A549 (cell line): Measurements from ENCODE around the gene MAP3K15. TPM values are rescaled to one million over a fixed set of nuclear protein-coding genes. Genes with fewer than 3 reads are reported as not detected.

Experiments
- ATAC-seq, 2 experiments: fragments of 200-7000 bp in 1 of 2; fragments of >200 bp in 1 of 2; cut with Nextera tagmentation in 1 of 2; cut with Tn5 transposase in 1 of 2; 3 replicates each; pipeline versions ENCODE4 v1.8.0 to v1.9.1; 2018 to 2020; ENCODE audit warnings: mild to moderate bottlenecking in 1 of 2, moderate library complexity in 1 of 2
- CTCF ChIA-PET: fragments of 300-600 bp; sonication (Branson Sonifier 250); formaldehyde crosslinking; extraction: SDS; loops from one replicate; lab custom pipeline; 2021; ENCODE audit warnings: antibody characterized with exemption, inconsistent platforms; lab: Yijun Ruan, JAX
- POLR2A ChIA-PET: fragments of 350-600 bp; formaldehyde crosslinking; extraction: SDS; loops from one replicate; lab custom pipeline; 2021; ENCODE audit warnings: antibody characterized with exemption, inconsistent platforms; lab: Yijun Ruan, JAX
- DNase-seq, 2 experiments: peaks; one replicate each; pipeline versions ENCODE4 v3.0.0 to v3.0.0-alpha.2; 2011 to 2016; ENCODE audit warnings: low read depth in 1 of 2, low spot score in 1 of 2
- FAIRE-seq: peaks from 2 replicates; lab custom pipeline; 2011; peaks lifted over from hg19 to GRCh38; lab: Jason Lieb, UNC
- H3K27ac ChIP-seq, 2 experiments: fragments of >200 bp; sonication (Bioruptor Twin); formaldehyde crosslinking; 3 replicates each; pipeline ENCODE4 v1.5.1; 2016 to 2017
- H3K4me1 ChIP-seq: fragments of >200 bp; sonication (Bioruptor Twin); formaldehyde crosslinking; 3 replicates; pipeline ENCODE4 v1.6.1; 2016
- H3K4me2 ChIP-seq: fragments of >200 bp; sonication (Bioruptor Twin); formaldehyde crosslinking; 3 replicates; pipeline ENCODE4 v1.6.1; 2016
- H3K4me3 ChIP-seq: fragments of >200 bp; sonication (Bioruptor Twin); formaldehyde crosslinking; 3 replicates; pipeline ENCODE4 v1.5.1; 2016
- H3K9me3 ChIP-seq: fragments of >200 bp; sonication (Bioruptor Twin); formaldehyde crosslinking; 3 replicates; pipeline ENCODE4 v1.6.1; 2016
- BHLHE40 ChIP-seq: IDR thresholded peaks from 2 replicates; pipeline ENCODE4 v1.6.1; 2012; ENCODE audit warnings: low read depth, low read length, inconsistent platforms
- CBX2 ChIP-seq: fragments of 200-600 bp; sonication (generic); IDR thresholded peaks from 2 replicates; pipeline ENCODE4 v1.6.1; 2016; ENCODE audit warnings: low read depth, mild to moderate bottlenecking, borderline replicate concordance
- CBX8 ChIP-seq: fragments of 200-600 bp; sonication (generic); IDR thresholded peaks from 2 replicates; pipeline ENCODE4 v1.6.1; 2016
- CHD2 ChIP-seq: fragments of 150-350 bp; IDR thresholded peaks from 2 replicates; pipeline ENCODE4 v1.6.1; 2014; ENCODE audit warnings: low read length; ENCODE audit not compliant: partially characterized antibody
- CHD4 ChIP-seq: fragments of 200-600 bp; sonication (generic); IDR thresholded peaks from 2 replicates; pipeline ENCODE4 v1.6.1; 2016; ENCODE audit warnings: antibody characterized with exemption, mild to moderate bottlenecking, borderline replicate concordance
- EHF ChIP-seq: fragments of 250-450 bp; sonication (Bioruptor Pico); IDR thresholded peaks from 2 replicates; pipeline ENCODE4 v1.5.0; 2020; ENCODE audit warnings: mild to moderate bottlenecking
- EHMT2 ChIP-seq: fragments of 200-600 bp; sonication (generic); IDR thresholded peaks from 2 replicates; pipeline ENCODE4 v1.6.1; 2016; ENCODE audit warnings: antibody characterized with exemption, low read depth, mild to moderate bottlenecking, moderate library complexity
- ESRRA ChIP-seq: fragments of 150-350 bp; IDR thresholded peaks from 2 replicates; pipeline ENCODE4 v1.6.1; 2014; ENCODE audit warnings: mild to moderate bottlenecking, low read length, borderline replicate concordance
- FOSL2 ChIP-seq, 2 experiments: fragments of 450-650 bp in 1 of 2; fragments of >200 bp in 1 of 2; sonication (Bioruptor Twin) in 1 of 2; formaldehyde crosslinking; IDR thresholded peaks; 2 replicates each; pipeline versions ENCODE4 v1.5.0 to v1.6.1; 2016 to 2020; ENCODE audit warnings: mild to moderate bottlenecking in 1 of 2, moderate library complexity in 1 of 2
- GATA3 ChIP-seq: IDR thresholded peaks from 2 replicates; pipeline ENCODE4 v1.6.1; 2012; ENCODE audit warnings: borderline replicate concordance
- JUNB ChIP-seq: fragments of >200 bp; sonication (Bioruptor Twin); formaldehyde crosslinking; IDR thresholded peaks from 2 replicates; pipeline ENCODE4 v1.6.1; 2016
- KDM5A ChIP-seq: fragments of 200-600 bp; sonication (generic); IDR thresholded peaks from 2 replicates; pipeline ENCODE4 v1.6.1; 2016; ENCODE audit warnings: antibody characterized with exemption, mild to moderate bottlenecking
- MAFK ChIP-seq: fragments of 450-650 bp; IDR thresholded peaks from 2 replicates; pipeline ENCODE4 v1.6.1; 2014; ENCODE audit not compliant: partially characterized antibody
- NFE2L2 ChIP-seq: fragments of 150-350 bp; conservative IDR thresholded peaks from 2 replicates; pipeline ENCODE4 v1.6.1; 2014; ENCODE audit warnings: low read length
- NR3C1 ChIP-seq: fragments of >200 bp; sonication (Bioruptor Twin); formaldehyde crosslinking; IDR thresholded peaks from 3 replicates; pipeline ENCODE4 v1.6.1; 2017
- PHF8 ChIP-seq: fragments of 200-600 bp; sonication (generic); IDR thresholded peaks from 2 replicates; pipeline ENCODE4 v1.6.1; 2016; ENCODE audit warnings: low read depth, mild to moderate bottlenecking, antibody characterized with exemption, moderate library complexity, borderline replicate concordance
- POLR2AphosphoS2 ChIP-seq: conservative IDR thresholded peaks from 2 replicates; pipeline ENCODE4 v1.6.1; 2012; ENCODE audit warnings: low read length, improper control_type of control experiment, inconsistent platforms
- RAD21 ChIP-seq, 2 experiments: fragments of >200 bp in 1 of 2; sonication (Bioruptor Twin) in 1 of 2; formaldehyde crosslinking in 1 of 2; IDR thresholded peaks in 1 of 2; conservative IDR thresholded peaks in 1 of 2; 2 replicates in 1 of 2; 3 replicates in 1 of 2; pipeline ENCODE4 v1.6.1; 2012 to 2018; ENCODE audit warnings: inconsistent platforms in 1 of 2
- RARB ChIP-seq: fragments of 250-450 bp; sonication (Bioruptor Pico); IDR thresholded peaks from 2 replicates; pipeline ENCODE4 v1.8.0; 2021; ENCODE audit warnings: mild to moderate bottlenecking, moderate library complexity
- RCOR1 ChIP-seq: fragments of 150-350 bp; IDR thresholded peaks from 2 replicates; pipeline ENCODE4 v1.6.1; 2014; ENCODE audit warnings: antibody characterized with exemption, low read length, low read depth
- RFX5 ChIP-seq: fragments of 450-650 bp; IDR thresholded peaks from 2 replicates; pipeline ENCODE4 v1.7.1; 2014; ENCODE audit warnings: antibody characterized with exemption, mild to moderate bottlenecking, moderate library complexity
- SREBF2 ChIP-seq: fragments of 450-650 bp; IDR thresholded peaks from 2 replicates; pipeline ENCODE4 v1.6.1; 2014; ENCODE audit warnings: mild to moderate bottlenecking, moderate library complexity
- ZC3H11A ChIP-seq: fragments of 450-650 bp; IDR thresholded peaks from 2 replicates; pipeline ENCODE4 v1.6.1; 2014; ENCODE audit warnings: antibody characterized with exemption, mild to moderate bottlenecking
- ZNF302 ChIP-seq: fragments of 250-450 bp; sonication (Bioruptor Pico); IDR thresholded peaks from 2 replicates; pipeline ENCODE4 v1.9.0; 2021; ENCODE audit warnings: inconsistent platforms, mild to moderate bottlenecking, moderate library complexity
- ZSCAN20 ChIP-seq: fragments of 250-450 bp; sonication (Bioruptor Pico); IDR thresholded peaks from 2 replicates; pipeline ENCODE4 v1.8.0; 2022; ENCODE audit warnings: mild to moderate bottlenecking, moderate library complexity
- WGBS: methylation state at CpG from one replicate; pipeline ENCODE4 v1.1.6; 2017; ENCODE audit errors: missing lambda C conversion rate; 5-methylcytosine and 5-hydroxymethylcytosine counted together
- polyA plus RNA-seq, 4 experiments: library from polyadenylated mRNA; depleted of rRNA in 3 of 4; stranded (reverse); fragments of >200 nt; fragmentation: RNase III in 1 of 4; extraction: RNeasy Plus Mini Kit Qiagen cat#74134 plus additional on column Dnase treatment in 1 of 4; gene quantifications; 2 replicates in 3 of 4; 3 replicates in 1 of 4; pipeline ENCODE4 v1.2.3, GENCODE V29; 2011 to 2017
- TF ChIP-seq, protein P1 (sequence below): fragments of 250-450 bp; sonication (Bioruptor Pico); IDR thresholded peaks from 2 replicates; pipeline ENCODE4 v1.5.0; 2021; ENCODE audit warnings: mild to moderate bottlenecking, moderate library complexity, borderline replicate concordance
- TF ChIP-seq, protein P2 (sequence below): fragments of 250-450 bp; sonication (Bioruptor Pico); IDR thresholded peaks from 2 replicates; pipeline ENCODE4 v1.5.0; 2020; ENCODE audit warnings: low read depth, mild to moderate bottlenecking, moderate library complexity
- TF ChIP-seq, protein P3 (sequence below): IDR thresholded peaks from 2 replicates; pipeline ENCODE4 v1.6.1; 2012
- TF ChIP-seq, protein P4 (sequence below): IDR thresholded peaks from 2 replicates; pipeline ENCODE4 v1.6.1; 2012; ENCODE audit warnings: low read depth, borderline replicate concordance

The MAP3K15 gene
- polyA plus RNA-seq, 2 of the 4 experiments (the other 2 are of a cell fraction): 2.3 to 5.7 TPM

DNA sequence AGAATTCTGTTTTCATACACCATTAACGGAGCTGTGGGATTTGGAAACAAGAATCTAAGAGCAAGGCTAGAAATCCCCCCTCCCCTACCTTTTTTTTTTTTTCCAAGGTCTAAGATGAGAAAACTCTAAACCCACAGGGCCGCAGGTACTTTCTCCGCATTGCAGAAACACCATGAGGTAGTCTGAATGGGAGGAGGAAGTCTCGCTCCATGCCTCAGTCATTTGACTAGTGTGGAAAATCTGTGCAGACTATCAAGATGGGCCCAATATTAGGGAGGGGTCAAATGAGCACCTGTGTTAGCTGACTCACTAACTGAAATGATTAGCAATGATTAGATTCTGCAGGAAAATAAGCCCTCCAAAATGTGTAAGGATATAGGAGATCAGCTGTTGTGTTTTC is 40.9 kb upstream of the MAP3K15 start:
- H3K9me3 ChIP-seq: no peaks in the 10 kb centered on the region
- DNase-seq (no peak), ATAC-seq (no peak), FAIRE-seq (no peak)
- no peaks in the 10 kb centered on the region for H3K4me1 ChIP-seq
- POLR2A ChIA-PET: no interaction called here
- 98% methylated on average over 4 of the region's 4 CpGs for WGBS
- no peak overlapping the region for H3K27ac ChIP-seq
- no peak for TF ChIP-seq JUNB
- no peak for TF ChIP-seq PHF8
- TF ChIP-seq FOSL2 (IDR thresholded peaks at IDR 0.05): no peak
- TF ChIP-seq FOSL2 (CRISPR knock-in tag; IDR thresholded peaks at IDR 0.05): no peak
- TF ChIP-seq KDM5A: no peak
- no peak for TF ChIP-seq RFX5
- TF ChIP-seq CHD2: no peak
- TF ChIP-seq CBX8: no peak
- TF ChIP-seq RAD21 (conservative IDR thresholded peaks at IDR 0.05 in 1 of 2, IDR thresholded peaks at IDR 0.05 in 1 of 2): no peak
- TF ChIP-seq, protein P1, sequence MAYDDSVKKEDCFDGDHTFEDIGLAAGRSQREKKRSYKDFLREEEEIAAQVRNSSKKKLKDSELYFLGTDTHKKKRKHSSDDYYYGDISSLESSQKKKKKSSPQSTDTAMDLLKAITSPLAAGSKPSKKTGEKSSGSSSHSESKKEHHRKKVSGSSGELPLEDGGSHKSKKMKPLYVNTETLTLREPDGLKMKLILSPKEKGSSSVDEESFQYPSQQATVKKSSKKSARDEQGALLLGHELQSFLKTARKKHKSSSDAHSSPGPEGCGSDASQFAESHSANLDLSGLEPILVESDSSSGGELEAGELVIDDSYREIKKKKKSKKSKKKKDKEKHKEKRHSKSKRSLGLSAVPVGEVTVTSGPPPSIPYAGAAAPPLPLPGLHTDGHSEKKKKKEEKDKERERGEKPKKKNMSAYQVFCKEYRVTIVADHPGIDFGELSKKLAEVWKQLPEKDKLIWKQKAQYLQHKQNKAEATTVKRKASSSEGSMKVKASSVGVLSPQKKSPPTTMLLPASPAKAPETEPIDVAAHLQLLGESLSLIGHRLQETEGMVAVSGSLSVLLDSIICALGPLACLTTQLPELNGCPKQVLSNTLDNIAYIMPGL: no peak
- TF ChIP-seq NFE2L2: no peak
- TF ChIP-seq RARB (CRISPR knock-in tag): no peak
- H3K4me2 ChIP-seq: no peak overlapping the region
- CTCF ChIA-PET: interaction anchor here (2.0 kb wide), 1 partner anchor 11 kb away, joined by 7 read pairs; no protein-coding TSS in a partner anchor
- no peak overlapping the region for H3K4me3 ChIP-seq

DNA sequence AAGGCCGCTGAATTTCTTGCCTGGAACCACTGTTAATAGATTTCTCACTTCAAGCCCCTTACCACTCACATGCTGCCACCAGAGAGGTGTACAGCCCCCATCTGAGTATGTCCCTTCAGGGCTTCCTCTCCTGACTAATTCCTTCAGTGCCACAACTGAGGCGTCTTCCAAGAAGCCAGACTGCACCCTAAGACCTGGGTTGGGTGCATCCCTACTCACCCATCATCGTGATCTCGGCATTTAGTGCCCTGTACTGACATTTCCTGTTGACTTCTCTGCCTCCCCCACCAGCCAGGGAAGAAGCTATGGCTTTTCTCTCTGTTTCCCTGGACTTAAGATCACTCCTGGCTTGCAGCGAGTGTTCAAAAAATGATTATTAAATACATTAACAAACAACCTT is 40.4 kb upstream of the MAP3K15 start:
- ATAC-seq: no peak
- no peak for TF ChIP-seq RCOR1
- TF ChIP-seq EHMT2: no peak
- TF ChIP-seq SREBF2: no peak
- no peak for TF ChIP-seq POLR2AphosphoS2
- TF ChIP-seq CHD4: no peak
- no peak for TF ChIP-seq NFE2L2
- TF ChIP-seq, all 56 proteins: peak for 0
- H3K4me1 ChIP-seq: no peaks in the 10 kb centered on the region
- FAIRE-seq (no peak), DNase-seq (no peak)
- ChIA-PET CTCF (interaction anchor here (2.0 kb wide), 1 partner anchor 10 kb away, joined by 7 read pairs; no protein-coding TSS in a partner anchor), POLR2A (no interaction called here)
- WGBS: 82% methylated on average over 5 of the region's 5 CpGs
- H3K4me3 ChIP-seq: no peak overlapping the region
- H3K4me2 ChIP-seq: no peak overlapping the region
- H3K27ac ChIP-seq: no peak overlapping the region
- no peaks in the 10 kb centered on the region for H3K9me3 ChIP-seq

DNA sequence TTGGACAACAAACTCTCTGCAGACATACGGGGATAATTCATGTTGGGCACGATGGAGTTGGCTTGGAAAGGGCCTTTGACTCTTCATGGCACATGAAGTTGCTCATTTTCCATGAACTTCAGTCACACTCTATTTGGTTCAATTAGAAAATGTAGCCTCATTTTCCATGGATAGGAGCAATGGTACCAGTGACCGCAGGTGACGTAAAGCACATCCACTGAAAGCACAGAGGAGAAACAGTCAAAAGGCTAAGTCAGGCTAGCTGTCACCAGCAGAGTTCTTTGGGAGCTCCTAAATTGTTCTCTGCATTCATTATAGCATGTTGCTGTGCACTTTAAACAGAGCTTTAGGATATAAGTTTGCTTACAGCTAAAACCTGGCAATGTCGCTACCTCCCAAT is 39.9 kb upstream of the MAP3K15 start:
- TF ChIP-seq EHMT2: no peak
- no peak for TF ChIP-seq GATA3
- no peak for TF ChIP-seq MAFK
- no peak for TF ChIP-seq ZNF302 (CRISPR knock-in tag)
- no peak for TF ChIP-seq ESRRA
- no peak for TF ChIP-seq CBX2
- no peak for TF ChIP-seq CHD4
- TF ChIP-seq, protein P2, sequence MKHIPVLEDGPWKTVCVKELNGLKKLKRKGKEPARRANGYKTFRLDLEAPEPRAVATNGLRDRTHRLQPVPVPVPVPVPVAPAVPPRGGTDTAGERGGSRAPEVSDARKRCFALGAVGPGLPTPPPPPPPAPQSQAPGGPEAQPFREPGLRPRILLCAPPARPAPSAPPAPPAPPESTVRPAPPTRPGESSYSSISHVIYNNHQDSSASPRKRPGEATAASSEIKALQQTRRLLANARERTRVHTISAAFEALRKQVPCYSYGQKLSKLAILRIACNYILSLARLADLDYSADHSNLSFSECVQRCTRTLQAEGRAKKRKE (CRISPR knock-in tag): no peak
- no peak for TF ChIP-seq ZSCAN20 (CRISPR knock-in tag)
- no peak for TF ChIP-seq ZC3H11A
- no peak for TF ChIP-seq PHF8
- TF ChIP-seq, protein P3, sequence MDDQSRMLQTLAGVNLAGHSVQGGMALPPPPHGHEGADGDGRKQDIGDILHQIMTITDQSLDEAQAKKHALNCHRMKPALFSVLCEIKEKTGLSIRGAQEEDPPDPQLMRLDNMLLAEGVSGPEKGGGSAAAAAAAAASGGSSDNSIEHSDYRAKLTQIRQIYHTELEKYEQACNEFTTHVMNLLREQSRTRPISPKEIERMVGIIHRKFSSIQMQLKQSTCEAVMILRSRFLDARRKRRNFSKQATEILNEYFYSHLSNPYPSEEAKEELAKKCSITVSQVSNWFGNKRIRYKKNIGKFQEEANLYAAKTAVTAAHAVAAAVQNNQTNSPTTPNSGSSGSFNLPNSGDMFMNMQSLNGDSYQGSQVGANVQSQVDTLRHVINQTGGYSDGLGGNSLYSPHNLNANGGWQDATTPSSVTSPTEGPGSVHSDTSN: no peak
- TF ChIP-seq BHLHE40: no peak
- TF ChIP-seq, protein P4, sequence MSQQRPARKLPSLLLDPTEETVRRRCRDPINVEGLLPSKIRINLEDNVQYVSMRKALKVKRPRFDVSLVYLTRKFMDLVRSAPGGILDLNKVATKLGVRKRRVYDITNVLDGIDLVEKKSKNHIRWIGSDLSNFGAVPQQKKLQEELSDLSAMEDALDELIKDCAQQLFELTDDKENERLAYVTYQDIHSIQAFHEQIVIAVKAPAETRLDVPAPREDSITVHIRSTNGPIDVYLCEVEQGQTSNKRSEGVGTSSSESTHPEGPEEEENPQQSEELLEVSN: no peak
- no peak for TF ChIP-seq CBX8
- no peak for TF ChIP-seq EHF (CRISPR knock-in tag)
- TF ChIP-seq, protein P1: no peak
- TF ChIP-seq NR3C1: no peak
- TF ChIP-seq RARB (CRISPR knock-in tag): no peak
- Histone ChIP-seq H3K27ac (no peak overlapping the region), H3K4me2 (no peak overlapping the region), H3K4me1 (no peaks in the 10 kb centered on the region), H3K9me3 (no peaks in the 10 kb centered on the region), H3K4me3 (no peak overlapping the region)
- FAIRE-seq (no peak), DNase-seq (no peak), ATAC-seq (no peak)
- 97% methylated on average over 5 of the region's 5 CpGs for WGBS
- CTCF ChIA-PET: interaction anchor here (1.1 to 2.0 kb wide), 2 partner anchors 9 to 10 kb away, joined by 3 to 7 read pairs; no protein-coding TSS in a partner anchor
- POLR2A ChIA-PET: no interaction called here
